HepG2 (cell line): ENCODE measurements around the gene PRDX5. TPM values are rescaled to one million over a fixed set of nuclear protein-coding genes. Genes with fewer than 3 reads are reported as not detected.
A peak's percentile ranks its signal among the peaks of the same experiment; 100 is the strongest.

ENCODE experiments used
- ATAC-seq: fragments of 200-7000 bp; cut with Tn5 transposase; 3 replicates; pipeline ENCODE4 v1.9.1; 2020; ENCODE audit warnings: mild to moderate bottlenecking, moderate library complexity
- BruUV-seq: library from RNA; stranded (reverse); fragments of 400-500 nt; replicated peaks from 2 replicates; lab custom pipeline; 2021; lab: Mats Ljungman, UMichigan
- CTCF ChIA-PET: fragments of 300-600 bp; formaldehyde crosslinking; extraction: SDS; loops from one replicate; lab custom pipeline; 2021; ENCODE audit warnings: low total read pairs, inconsistent platforms, low intra/inter-chr PET ratio; lab: Yijun Ruan, JAX
- POLR2A ChIA-PET: fragments of 350-600 bp; sonication (Branson Sonifier 250); formaldehyde crosslinking; loops from one replicate; lab custom pipeline; 2020; ENCODE audit warnings: antibody characterized with exemption, inconsistent platforms; lab: Yijun Ruan, JAX
- DNase-seq: peaks from one replicate; pipeline ENCODE4 v3.0.0-alpha.2; 2015; ENCODE audit warnings: low spot score
- FAIRE-seq: peaks from 3 replicates; lab custom pipeline; 2011; peaks lifted over from hg19 to GRCh38; lab: Jason Lieb, UNC
- H2AFZ ChIP-seq: one replicate; pipeline ENCODE4 v1.6.1; 2011; ENCODE audit warnings: low read length, inconsistent platforms
- H3K27ac ChIP-seq: fragments of 300-600 bp; 3 replicates; pipeline ENCODE4 v1.8.0; 2011; ENCODE audit warnings: mixed run types, mild to moderate bottlenecking, mixed read lengths, low read length, inconsistent platforms; ENCODE audit not compliant: insufficient read depth; ENCODE audit errors: extremely low read length
- H3K27me3 ChIP-seq, 2 experiments: fragments of 200-600 bp in 1 of 2; 2 replicates in 1 of 2; 3 replicates in 1 of 2; pipeline versions ENCODE4 v1.6.0 to v1.8.0; 2011; ENCODE audit warnings: low read length in 2 of 2, mild to moderate bottlenecking in 2 of 2, moderate library complexity in 2 of 2, inconsistent platforms in 1 of 2; ENCODE audit not compliant: insufficient read depth in 2 of 2, control insufficient read depth in 1 of 2
- H3K36me3 ChIP-seq, 2 experiments: fragments of 200-600 bp in 1 of 2; replicated peaks in 1 of 2; 2 replicates in 1 of 2; 3 replicates in 1 of 2; pipeline versions ENCODE4 v1.5.1 to v1.8.0; 2011; ENCODE audit warnings: low read length in 2 of 2, inconsistent platforms in 1 of 2; ENCODE audit not compliant: insufficient read depth in 2 of 2, control insufficient read depth in 1 of 2
- H3K4me1 ChIP-seq: 2 replicates; pipeline ENCODE4 v1.5.1; 2012; ENCODE audit warnings: low read length, inconsistent platforms; ENCODE audit not compliant: insufficient read depth
- H3K4me2 ChIP-seq: 2 replicates; pipeline ENCODE4 v1.6.0; 2011; ENCODE audit warnings: low read depth, low read length, inconsistent platforms
- H3K4me3 ChIP-seq, 3 experiments: fragments of 200-600 bp in 1 of 3; sonication (generic), shearing (Covaris generic) in 1 of 3; replicated peaks in 1 of 3; 2 replicates each; pipeline ENCODE4 v1.5.1; 2011 to 2016; ENCODE audit warnings: low read length in 3 of 3, inconsistent platforms in 2 of 3, low read depth in 2 of 3, mild to moderate bottlenecking in 2 of 3, control low read depth in 1 of 3, mixed read lengths in 1 of 3; ENCODE audit not compliant: insufficient read depth in 1 of 3
- H3K79me2 ChIP-seq: one replicate; pipeline ENCODE4 v1.6.1; 2011; ENCODE audit warnings: low read length, inconsistent platforms; ENCODE audit not compliant: insufficient read depth
- H3K9ac ChIP-seq: 2 replicates; pipeline ENCODE4 v1.6.0; 2011; ENCODE audit warnings: mild to moderate bottlenecking, low read depth, low read length, inconsistent platforms; ENCODE audit not compliant: insufficient read depth
- H3K9me3 ChIP-seq: 2 replicates; pipeline ENCODE4 v1.5.1; 2012; ENCODE audit warnings: mild to moderate bottlenecking, low read length
- H4K20me1 ChIP-seq: 2 replicates; pipeline ENCODE4 v1.6.0; 2011; ENCODE audit warnings: inconsistent platforms, mild to moderate bottlenecking, low read length, moderate library complexity; ENCODE audit not compliant: insufficient read depth
- ATF7 ChIP-seq, 2 experiments: fragments of 450-650 bp in 1 of 2; sonication (generic) in 1 of 2; formaldehyde crosslinking in 1 of 2; IDR thresholded peaks; 2 replicates each; pipeline versions ENCODE4 v1.4.0 to v1.6.1; 2016 to 2020; ENCODE audit warnings: antibody characterized with exemption in 1 of 2, mild to moderate bottlenecking in 1 of 2, missing genetic modification reagents in 1 of 2
- CEBPB ChIP-seq: IDR thresholded peaks from 2 replicates; pipeline ENCODE4 v1.6.1; 2011; ENCODE audit warnings: low read depth, low read length, improper control_type of control experiment, borderline replicate concordance
- RXRA ChIP-seq: sonication (generic); formaldehyde crosslinking; IDR thresholded peaks from 2 replicates; pipeline ENCODE4 v1.5.1; 2020; ENCODE audit warnings: missing genetic modification reagents
- SOX5 ChIP-seq: IDR thresholded peaks from 2 replicates; pipeline ENCODE4 v1.6.1; 2016; ENCODE audit warnings: borderline replicate concordance
- ZBTB49 ChIP-seq: sonication (generic); formaldehyde crosslinking; IDR thresholded peaks from 2 replicates; pipeline ENCODE4 v1.4.0; 2020; ENCODE audit warnings: missing genetic modification reagents, borderline replicate concordance
- ZMYM3 ChIP-seq: sonication (generic); formaldehyde crosslinking; IDR thresholded peaks from 2 replicates; pipeline ENCODE4 v1.5.1; 2020; ENCODE audit warnings: mild to moderate bottlenecking, missing genetic modification reagents
- ZNF749 ChIP-seq: sonication (generic); formaldehyde crosslinking; IDR thresholded peaks from 2 replicates; pipeline ENCODE4 v1.8.0; 2022; ENCODE audit warnings: mild to moderate bottlenecking, missing genetic modification reagents, moderate library complexity, borderline replicate concordance
- ZNF768 ChIP-seq: sonication (generic); formaldehyde crosslinking; IDR thresholded peaks from 2 replicates; pipeline ENCODE4 v1.4.0; 2020; ENCODE audit warnings: missing genetic modification reagents
- WGBS: methylation state at CpG from one replicate; pipeline ENCODE4 v1.1.6; 2017; ENCODE audit warnings: low lambda C conversion rate; 5-methylcytosine and 5-hydroxymethylcytosine counted together
- in situ Hi-C: cut with HindIII; loops from 2 replicates; pipeline ENCODE4 v1.10.0; 2017; ENCODE audit warnings: low pct_unique_long_range_greater_than_20kb; ENCODE audit not compliant: extremely low pct_ligation_motif_present
- intact Hi-C: fragments of 100-400 bp; cut with micrococcal nuclease; formaldehyde crosslinking; loops from one replicate; pipeline ENCODE4 v1.10.0; 2022; ENCODE audit not compliant: unreplicated experiment
- polyA plus RNA-seq, 8 experiments: library from polyadenylated mRNA; depleted of rRNA in 3 of 8; stranded (reverse) in 7 of 8; unstranded in 1 of 8; fragments of >200 nt; fragmentation: Illumina TruSeq in 4 of 8; extraction: Trizol in 4 of 8; gene quantifications; 2 replicates each; pipeline versions ENCODE4 v1.2.1 to v1.2.3, GENCODE V29; 2011 to 2016; ENCODE audit warnings: low read depth in 4 of 8, missing spikeins in 1 of 8, mixed read lengths in 1 of 8; ENCODE audit not compliant: insufficient read depth in 1 of 8
- total RNA-seq, 5 experiments: library from RNA; depleted of rRNA; stranded (reverse); fragments of >200 nt; fragmentation: Illumina TruSeq; extraction: Trizol; gene quantifications; 2 replicates each; pipeline ENCODE4 v1.2.3, GENCODE V29; 2016; ENCODE audit warnings: low read depth in 1 of 5
- TF ChIP-seq, protein P1 (sequence below): sonication (generic); formaldehyde crosslinking; IDR thresholded peaks from 2 replicates; pipeline ENCODE4 v1.5.0; 2020; ENCODE audit warnings: missing genetic modification reagents

The PRDX5 gene
- total and polyA plus RNA-seq, 2 of the 13 experiments (the other 11 are each of a cell fraction or from before 2014, with no cell fraction given), result 215 to 311 TPM

DNA sequence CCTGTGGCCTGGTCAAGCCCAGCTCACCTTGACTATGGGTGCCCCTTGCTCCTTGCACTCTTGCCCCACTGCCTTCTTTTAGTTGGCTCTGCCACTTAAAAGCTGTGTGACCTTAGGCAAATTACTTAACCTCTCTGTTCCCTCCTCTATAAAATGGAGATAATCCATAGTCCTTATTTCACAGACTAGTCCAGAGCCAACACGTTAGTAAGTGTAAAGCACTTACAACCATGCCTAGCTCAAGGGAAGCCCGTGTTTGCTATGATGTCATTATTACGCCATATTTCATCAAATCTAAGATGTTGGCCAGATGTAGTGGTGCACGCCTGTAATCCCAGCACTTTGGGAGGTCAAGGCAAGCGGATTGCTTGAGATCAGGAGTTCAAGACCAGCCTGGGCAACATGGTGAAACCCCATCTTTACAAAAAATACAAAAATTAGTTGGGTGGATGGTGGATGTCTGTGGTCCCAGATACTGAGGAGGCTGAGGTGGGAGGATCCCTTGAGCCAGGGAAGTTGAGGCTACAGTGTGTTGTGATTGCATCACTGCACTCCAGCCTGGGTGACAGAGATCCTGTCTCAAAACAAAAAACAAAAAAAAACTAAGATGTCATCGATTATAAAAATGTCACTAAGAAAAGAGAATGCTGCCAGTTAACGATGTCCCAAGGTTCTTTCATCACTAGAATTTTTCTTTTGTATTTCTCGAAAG, 19.8 kb downstream of the PRDX5 start:
- Histone ChIP-seq H3K9me3 (no peaks in the 10 kb centered on the region), H3K27me3 (peaks cover 5 to 35% of the 10 kb centered on the region in 2 experiments; a peak in 3 of 5 replicates), H4K20me1 (no peaks in the 10 kb centered on the region), H3K79me2 (no peaks in the 10 kb centered on the region), H3K4me1 (peaks cover 22% of the 10 kb centered on the region), H2AFZ (no peak overlapping the region), H3K27ac (no peak overlapping the region), H3K9ac (no peak overlapping the region), H3K4me2 (no peak overlapping the region), H3K4me3 (no peak overlapping the region), H3K36me3 (no peaks in the 10 kb centered on the region)
- 38% methylated on average over 8 of the region's 8 CpGs for WGBS
- ChIA-PET CTCF (no interaction called here), POLR2A (no interaction called here)
- FAIRE-seq (no peak), DNase-seq (no peak), ATAC-seq (no peak)
- TF ChIP-seq CEBPB (0 out of 2 replicates have a peak, but pooled peaks have one; percentile 41), ZBTB49 (CRISPR knock-in tag) (no peak), ATF7 (IDR thresholded peaks at IDR 0.05) (peak; percentile 88), ATF7 (CRISPR knock-in tag; IDR thresholded peaks at IDR 0.05) (no peak), ZMYM3 (CRISPR knock-in tag) (peak; percentile 65; the same call in 1 of the 2 replicates), RXRA (CRISPR knock-in tag) (no peak), ZNF749 (CRISPR knock-in tag) (no peak), SOX5 (CRISPR knock-in tag) (no peak), ZNF768 (CRISPR knock-in tag) (peak; percentile 95)
- TF ChIP-seq, protein P1, sequence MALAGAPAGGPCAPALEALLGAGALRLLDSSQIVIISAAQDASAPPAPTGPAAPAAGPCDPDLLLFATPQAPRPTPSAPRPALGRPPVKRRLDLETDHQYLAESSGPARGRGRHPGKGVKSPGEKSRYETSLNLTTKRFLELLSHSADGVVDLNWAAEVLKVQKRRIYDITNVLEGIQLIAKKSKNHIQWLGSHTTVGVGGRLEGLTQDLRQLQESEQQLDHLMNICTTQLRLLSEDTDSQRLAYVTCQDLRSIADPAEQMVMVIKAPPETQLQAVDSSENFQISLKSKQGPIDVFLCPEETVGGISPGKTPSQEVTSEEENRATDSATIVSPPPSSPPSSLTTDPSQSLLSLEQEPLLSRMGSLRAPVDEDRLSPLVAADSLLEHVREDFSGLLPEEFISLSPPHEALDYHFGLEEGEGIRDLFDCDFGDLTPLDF (CRISPR knock-in tag), result no peak
- intact Hi-C loops (no loop called here), in situ Hi-C loops (no loop called here)
- no TSS peak for BruUV-seq
